ENCODE data around the gene OGT.

Gene OGT

GRCh38 chrX:71532078-71532752 lies 689 bp upstream of the OGT start:
- TF ChIP-seq, protein P1, sequence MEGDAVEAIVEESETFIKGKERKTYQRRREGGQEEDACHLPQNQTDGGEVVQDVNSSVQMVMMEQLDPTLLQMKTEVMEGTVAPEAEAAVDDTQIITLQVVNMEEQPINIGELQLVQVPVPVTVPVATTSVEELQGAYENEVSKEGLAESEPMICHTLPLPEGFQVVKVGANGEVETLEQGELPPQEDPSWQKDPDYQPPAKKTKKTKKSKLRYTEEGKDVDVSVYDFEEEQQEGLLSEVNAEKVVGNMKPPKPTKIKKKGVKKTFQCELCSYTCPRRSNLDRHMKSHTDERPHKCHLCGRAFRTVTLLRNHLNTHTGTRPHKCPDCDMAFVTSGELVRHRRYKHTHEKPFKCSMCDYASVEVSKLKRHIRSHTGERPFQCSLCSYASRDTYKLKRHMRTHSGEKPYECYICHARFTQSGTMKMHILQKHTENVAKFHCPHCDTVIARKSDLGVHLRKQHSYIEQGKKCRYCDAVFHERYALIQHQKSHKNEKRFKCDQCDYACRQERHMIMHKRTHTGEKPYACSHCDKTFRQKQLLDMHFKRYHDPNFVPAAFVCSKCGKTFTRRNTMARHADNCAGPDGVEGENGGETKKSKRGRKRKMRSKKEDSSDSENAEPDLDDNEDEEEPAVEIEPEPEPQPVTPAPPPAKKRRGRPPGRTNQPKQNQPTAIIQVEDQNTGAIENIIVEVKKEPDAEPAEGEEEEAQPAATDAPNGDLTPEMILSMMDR (IDR thresholded peaks at IDR 0.05; ENCODE audit: low read depth, low read length) = no peak
- peak overlapping the region; percentile 29 to 84 for H3K4me3 ChIP-seq (replicated peaks in 1 of 2; ENCODE audit: low read depth in 2 of 2, low read length in 2 of 2)
- peak in 1 of 2 donors; percentile 71 for DNase-seq (ENCODE audit: low read depth in 2 of 2)

- peak overlapping the region; percentile 80 to 84 for H3K4me3 ChIP-seq (replicated peaks in 1 of 2; ENCODE audit: low read depth in 2 of 2, low read length in 2 of 2)
- DNase-seq (ENCODE audit: low read depth in 2 of 2) = peak in 1 of 2 donors; percentile 11
- TF ChIP-seq, protein P1 (IDR thresholded peaks at IDR 0.05; ENCODE audit: low read depth, low read length) = no peak
Observed at GRCh38 chrX:71533516-71533850, 579 bp downstream of the OGT start.

DNA sequence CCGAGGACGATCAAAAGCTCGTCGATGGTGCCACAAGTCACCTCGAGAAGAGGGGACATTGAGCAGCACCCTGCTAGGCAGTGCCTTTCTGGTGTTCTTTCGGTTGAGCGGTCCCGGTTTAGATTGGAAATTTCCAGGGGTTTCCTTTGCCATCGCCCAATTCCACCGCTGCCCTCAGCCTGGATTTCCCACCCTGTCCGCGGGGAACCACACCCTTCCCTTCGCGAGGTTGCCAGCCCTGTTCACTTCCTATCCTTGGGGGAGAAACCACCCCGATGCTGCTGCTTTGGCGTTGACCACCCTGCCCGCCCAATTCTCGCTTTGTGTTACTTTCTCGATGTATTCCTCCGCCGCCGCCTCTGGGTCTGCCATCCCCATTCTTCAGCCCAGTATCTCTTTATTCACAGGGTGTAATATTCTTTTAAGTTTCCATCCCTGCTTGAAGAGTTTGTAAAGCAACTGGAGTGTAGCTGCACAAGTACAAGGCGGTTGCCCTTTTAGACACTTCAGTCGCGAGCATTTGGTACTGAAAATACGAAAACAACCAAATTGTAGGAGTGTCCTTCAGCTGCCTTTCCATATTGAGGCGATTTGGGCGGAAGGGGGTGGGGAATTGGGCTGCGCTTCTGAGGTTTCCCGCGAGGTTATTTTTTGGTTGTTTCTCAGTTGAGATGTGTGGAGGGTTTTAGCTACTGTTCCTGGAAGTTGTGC lies 1.1 kb downstream of the OGT start:
- TF ChIP-seq, protein P1 (IDR thresholded peaks at IDR 0.05; ENCODE audit: low read depth, low read length) = no peak
- DNase-seq (ENCODE audit: low read depth in 2 of 2) = peak; percentile 53 to 64
- H3K4me3 ChIP-seq (replicated peaks in 1 of 2; ENCODE audit: low read depth in 2 of 2, low read length in 2 of 2) = peak overlapping the region; percentile 80 to 84

- peak overlapping the region; percentile 80 to 84 for H3K4me3 ChIP-seq (replicated peaks in 1 of 2; ENCODE audit: low read depth in 2 of 2, low read length in 2 of 2)
- DNase-seq (ENCODE audit: low read depth in 2 of 2) = no peak
- TF ChIP-seq, protein P1 (IDR thresholded peaks at IDR 0.05; ENCODE audit: low read depth, low read length) = no peak
Observed at GRCh38 chrX:71534773-71535544, 2.1 kb downstream of the OGT start.

- TF ChIP-seq, protein P1 (IDR thresholded peaks at IDR 0.05; ENCODE audit: low read depth, low read length) = no peak
- H3K4me3 ChIP-seq (replicated peaks in 1 of 2; ENCODE audit: low read depth in 2 of 2, low read length in 2 of 2) = peak overlapping the region; percentile 8 to 33
- no peak for DNase-seq (ENCODE audit: low read depth in 2 of 2)
Observed at GRCh38 chrX:71536285-71536684, 3.4 kb downstream of the OGT start.

DNA sequence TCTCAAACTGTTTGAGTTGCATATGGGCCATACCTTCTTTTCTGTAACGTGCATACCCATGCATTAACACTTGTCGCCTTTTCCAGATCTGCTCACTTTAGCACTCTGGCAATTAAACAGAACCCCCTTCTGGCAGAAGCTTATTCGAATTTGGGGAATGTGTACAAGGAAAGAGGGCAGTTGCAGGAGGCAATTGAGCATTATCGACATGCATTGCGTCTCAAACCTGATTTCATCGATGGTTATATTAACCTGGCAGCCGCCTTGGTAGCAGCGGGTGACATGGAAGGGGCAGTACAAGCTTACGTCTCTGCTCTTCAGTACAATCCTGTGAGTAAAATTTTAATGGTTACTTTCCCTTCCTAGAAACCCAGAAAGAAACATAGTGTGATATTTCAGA lies 4.8 kb downstream of the OGT start:
- no peak for DNase-seq (ENCODE audit: low read depth in 2 of 2)
- no peak overlapping the region for H3K4me3 ChIP-seq (replicated peaks in 1 of 2; ENCODE audit: low read depth in 2 of 2, low read length in 2 of 2)
- TF ChIP-seq, protein P1 (IDR thresholded peaks at IDR 0.05; ENCODE audit: low read depth, low read length) = no peak
